PC-3 (cell line): ENCODE results near the gene MLXIPL. TPM values are rescaled to one million over a fixed set of nuclear protein-coding genes. Genes with fewer than 3 reads are reported as not detected.
"Not testable (repeated sequence)": the region's sequence is repeated elsewhere in the genome, so short reads cannot be mapped to it uniquely, and the experiment has no call there.

ENCODE experiments used
- ATAC-seq: fragments of 200-7000 bp; cut with Tn5 transposase; 2 replicates; pipeline ENCODE4 v1.9.1; 2020; ENCODE audit warnings: mild to moderate bottlenecking, moderate library complexity
- BruUV-seq: library from RNA; stranded (reverse); fragments of 400-500 nt; replicated peaks from 2 replicates; lab custom pipeline; 2021; lab: Mats Ljungman, UMichigan
- CTCF ChIA-PET: fragments of 300-600 bp; sonication (Branson Sonifier 250); formaldehyde crosslinking; loops from one replicate; lab custom pipeline; 2022; ENCODE audit warnings: antibody characterized with exemption; lab: Charles Lee
- POLR2A ChIA-PET: fragments of 300-600 bp; sonication (Branson Sonifier 250); formaldehyde crosslinking; loops from one replicate; lab custom pipeline; 2022; ENCODE audit warnings: antibody characterized with exemption; ENCODE audit not compliant: unreplicated experiment; lab: Charles Lee
- DNase-seq: peaks from one replicate; pipeline ENCODE4 v3.0.0-alpha.2; 2015
- H2AFZ ChIP-seq: fragments of 300-600 bp; sonication (generic); 2 replicates; pipeline ENCODE4 v1.6.0; 2016; ENCODE audit warnings: antibody characterized with exemption, low read length
- H3F3A ChIP-seq: fragments of 300-600 bp; sonication (generic); one replicate; pipeline ENCODE4 v1.6.0; 2017; ENCODE audit warnings: antibody characterized with exemption, low read length, control low read depth, mild to moderate bottlenecking; ENCODE audit not compliant: unreplicated experiment
- H3K27ac ChIP-seq: fragments of 300-600 bp; sonication (generic); 2 replicates; pipeline ENCODE4 v1.5.1; 2016; ENCODE audit warnings: mild to moderate bottlenecking, low read length
- H3K27me3 ChIP-seq: fragments of 300-600 bp; sonication (generic); 2 replicates; pipeline ENCODE4 v1.6.1; 2016; ENCODE audit warnings: low read length, mixed read lengths
- H3K36me3 ChIP-seq: fragments of 300-600 bp; sonication (generic); 2 replicates; pipeline ENCODE4 v1.6.1; 2016; ENCODE audit warnings: low read depth, mixed run types, low read length, mixed read lengths
- H3K4me1 ChIP-seq: fragments of 300-600 bp; sonication (generic); 2 replicates; pipeline ENCODE4 v1.5.1; 2016; ENCODE audit warnings: low read length; ENCODE audit not compliant: insufficient read depth
- H3K4me2 ChIP-seq: fragments of 300-600 bp; sonication (generic); 2 replicates; pipeline ENCODE4 v1.6.0; 2016; ENCODE audit warnings: low read length
- H3K4me3 ChIP-seq: fragments of 300-600 bp; sonication (generic); 2 replicates; pipeline ENCODE4 v1.5.1; 2016; ENCODE audit warnings: mild to moderate bottlenecking, low read length, mixed read lengths
- H3K79me2 ChIP-seq: fragments of 300-600 bp; sonication (generic); 2 replicates; pipeline ENCODE4 v1.6.1; 2017; ENCODE audit warnings: low read length, mixed read lengths
- H3K9ac ChIP-seq: fragments of 300-600 bp; sonication (generic); 2 replicates; pipeline ENCODE4 v1.6.0; 2016; ENCODE audit warnings: mild to moderate bottlenecking, low read length
- H3K9me2 ChIP-seq: fragments of 300-600 bp; sonication (generic); replicated peaks from 2 replicates; pipeline ENCODE4 v1.6.1; 2016; ENCODE audit warnings: mixed run types, low read length, mixed read lengths
- H3K9me3 ChIP-seq: fragments of 300-600 bp; sonication (generic); 2 replicates; pipeline ENCODE4 v1.6.1; 2016; ENCODE audit warnings: low read length, mixed read lengths
- H4K20me1 ChIP-seq: fragments of 300-600 bp; sonication (generic); 2 replicates; pipeline ENCODE4 v1.6.1; 2016; ENCODE audit warnings: low read length, mixed read lengths
- CTCF ChIP-seq: fragments of 300-600 bp; sonication (generic); conservative IDR thresholded peaks from 2 replicates; pipeline ENCODE4 v1.5.1; 2017; ENCODE audit warnings: antibody characterized with exemption, low read depth, mild to moderate bottlenecking, low read length
- EZH2 ChIP-seq: fragments of 300-600 bp; sonication (generic); IDR thresholded peaks from one replicate; pipeline ENCODE4 v1.6.1; 2017; ENCODE audit warnings: antibody characterized with exemption, mild to moderate bottlenecking, low read length; ENCODE audit not compliant: unreplicated experiment
- EZH2phosphoT487 ChIP-seq: fragments of 300-600 bp; sonication (generic); IDR thresholded peaks from 2 replicates; pipeline ENCODE4 v1.6.1; 2018; ENCODE audit warnings: mild to moderate bottlenecking, antibody characterized with exemption, low read length, borderline replicate concordance
- intact Hi-C: fragments of 100-400 bp; cut with micrococcal nuclease; formaldehyde crosslinking; loops from 2 replicates; pipeline ENCODE4 v1.9.0; 2023
- total RNA-seq: library from RNA; depleted of rRNA; stranded (reverse); fragments of >200 nt; gene quantifications from 2 replicates; pipeline ENCODE4 v1.2.3, GENCODE V29; 2014

The MLXIPL gene
- total RNA-seq, 1 experiment from 2014 or later: 4.7 TPM

GRCh38 chr7:73659983-73660382 is 35.7 kb upstream of the MLXIPL start:
- H3K4me1 ChIP-seq: no peaks in the 10 kb centered on the region
- CTCF ChIA-PET: no interaction called here
- H3K9me3 ChIP-seq: no peaks in the 10 kb centered on the region
- no peak for ATAC-seq
- DNase-seq: no peak
- TF ChIP-seq EZH2 (no peak), CTCF (no peak), EZH2phosphoT487 (no peak)
- BruUV-seq: no TSS peak
- H3K9me2 ChIP-seq: no peaks in the 10 kb centered on the region
- no peak overlapping the region for H3K9ac ChIP-seq
- no peak overlapping the region for H2AFZ ChIP-seq
- H3K4me3 ChIP-seq: no peak overlapping the region
- H3K36me3 ChIP-seq: no peaks in the 10 kb centered on the region
- no peaks in the 10 kb centered on the region for H3K27me3 ChIP-seq
- no peak overlapping the region for H3K4me2 ChIP-seq
- POLR2A ChIA-PET: no interaction called here
- H3K27ac ChIP-seq: no peak overlapping the region
- H3K79me2 ChIP-seq: no peaks in the 10 kb centered on the region
- intact Hi-C loops: no loop called here
- no peaks in the 10 kb centered on the region for H4K20me1 ChIP-seq
- H3F3A ChIP-seq: no peaks in the 10 kb centered on the region

GRCh38 chr7:73655309-73655708 is 31.0 kb upstream of the MLXIPL start:
- CTCF ChIA-PET, H3K27me3 ChIP-seq, H3K79me2 ChIP-seq, DNase-seq, H3K4me1 ChIP-seq, BruUV-seq, intact Hi-C loops, H3K36me3 ChIP-seq, H3K27ac ChIP-seq, H3K9me2 ChIP-seq, H4K20me1 ChIP-seq, H3K9me3 ChIP-seq, H3K4me2 ChIP-seq, POLR2A ChIA-PET, ATAC-seq, H3F3A ChIP-seq, H3K9ac ChIP-seq, H3K4me3 ChIP-seq, H2AFZ ChIP-seq: not testable (repeated sequence)

- Histone ChIP-seq H3K9me3 (no peaks in the 10 kb centered on the region), H2AFZ (no peak overlapping the region), H3K4me3 (no peak overlapping the region), H3K9ac (no peak overlapping the region), H3F3A (no peaks in the 10 kb centered on the region), H3K79me2 (no peaks in the 10 kb centered on the region), H3K36me3 (no peaks in the 10 kb centered on the region), H3K4me1 (no peaks in the 10 kb centered on the region), H3K9me2 (no peaks in the 10 kb centered on the region), H3K27ac (no peak overlapping the region), H4K20me1 (no peaks in the 10 kb centered on the region), H3K27me3 (peaks cover 11% of the 10 kb centered on the region), H3K4me2 (no peak overlapping the region)
- ATAC-seq (no peak), DNase-seq (no peak)
- ChIA-PET POLR2A (no interaction called here), CTCF (no interaction called here)
- BruUV-seq: no TSS peak
- intact Hi-C loops: no loop called here
- no peak for TF ChIP-seq EZH2phosphoT487
- no peak for TF ChIP-seq EZH2
- no peak for TF ChIP-seq CTCF
These were observed 28.2 kb upstream of the MLXIPL start for GRCh38 chr7:73652541-73652949.
